IMR-90 (cell line): ENCODE measurements around the gene RASL11B. TPM values are rescaled to one million over a fixed set of nuclear protein-coding genes. Genes with fewer than 3 reads are reported as not detected.

ENCODE experiments used
- ATAC-seq: fragments of 200-7000 bp; cut with Tn5 transposase; 2 replicates; pipeline ENCODE4 v1.9.1; 2020; ENCODE audit warnings: low read depth, mild to moderate bottlenecking, moderate library complexity
- BruUV-seq: library from RNA; stranded (reverse); fragments of 400-500 nt; replicated peaks from 2 replicates; lab custom pipeline; 2021; lab: Mats Ljungman, UMichigan
- CTCF ChIA-PET: fragments of 300-600 bp; formaldehyde crosslinking; extraction: SDS; loops from one replicate; lab custom pipeline; 2021; ENCODE audit warnings: antibody characterized with exemption; lab: Yijun Ruan, JAX
- POLR2A ChIA-PET: fragments of 300-600 bp; sonication (Branson Sonifier 250); formaldehyde crosslinking; loops from one replicate; lab custom pipeline; 2022; ENCODE audit warnings: antibody characterized with exemption; ENCODE audit not compliant: unreplicated experiment; lab: Charles Lee
- DNase-seq: peaks from one replicate; pipeline ENCODE4 v3.0.0; 2013
- H2AFZ ChIP-seq: replicated peaks from 2 replicates; pipeline ENCODE3; 2013; ENCODE audit warnings: low read length, mild to moderate bottlenecking; ENCODE audit not compliant: poor library complexity
- H2AK5ac ChIP-seq: 2 replicates; pipeline ENCODE4 v1.6.1; 2013; ENCODE audit warnings: low read depth, low read length, inconsistent platforms
- H2AK9ac ChIP-seq: replicated peaks from 2 replicates; pipeline ENCODE3; 2013; ENCODE audit warnings: mild to moderate bottlenecking, low read depth, low read length, moderate library complexity; ENCODE audit not compliant: poor library complexity
- H2BK120ac ChIP-seq: 2 replicates; pipeline ENCODE4 v1.6.1; 2013; ENCODE audit warnings: low read depth, low read length, inconsistent platforms
- H2BK15ac ChIP-seq: 3 replicates; pipeline ENCODE4 v1.6.1; 2013; ENCODE audit warnings: low read depth, low read length, inconsistent platforms
- H2BK20ac ChIP-seq: 2 replicates; pipeline ENCODE4 v1.6.1; 2013; ENCODE audit warnings: low read depth, mild to moderate bottlenecking, inconsistent platforms, low read length, moderate library complexity
- H2BK5ac ChIP-seq: 2 replicates; pipeline ENCODE4 v1.6.1; 2013; ENCODE audit warnings: mild to moderate bottlenecking, low read depth, low read length, inconsistent platforms; ENCODE audit not compliant: poor library complexity, severe bottlenecking
- H3K14ac ChIP-seq: replicated peaks from 2 replicates; pipeline ENCODE4 v1.6.1; 2013; ENCODE audit warnings: low read depth, low read length, inconsistent platforms
- H3K18ac ChIP-seq: 2 replicates; pipeline ENCODE4 v1.6.1; 2013; ENCODE audit warnings: low read depth, low read length, control low read depth
- H3K23ac ChIP-seq: 2 replicates; pipeline ENCODE4 v1.6.1; 2013; ENCODE audit warnings: low read depth, low read length, inconsistent platforms
- H3K27ac ChIP-seq: 2 replicates; pipeline ENCODE4 v1.5.1; 2013; ENCODE audit warnings: mild to moderate bottlenecking, control low read depth, low read length; ENCODE audit not compliant: insufficient read depth
- H3K27me3 ChIP-seq: 2 replicates; pipeline ENCODE4 v1.6.1; 2013; ENCODE audit warnings: low read length; ENCODE audit not compliant: control insufficient read depth, insufficient read depth
- H3K36me3 ChIP-seq: 2 replicates; pipeline ENCODE4 v1.6.1; 2013; ENCODE audit warnings: low read length, mixed read lengths; ENCODE audit not compliant: control insufficient read depth, insufficient read depth
- H3K4ac ChIP-seq: 2 replicates; pipeline ENCODE4 v1.6.1; 2013; ENCODE audit warnings: low read depth, low read length, inconsistent platforms
- H3K4me1 ChIP-seq: 2 replicates; pipeline ENCODE4 v1.6.1; 2013; ENCODE audit warnings: low read length, mixed read lengths; ENCODE audit not compliant: control insufficient read depth, insufficient read depth
- H3K4me2 ChIP-seq: 2 replicates; pipeline ENCODE4 v1.6.1; 2013; ENCODE audit warnings: low read depth, mild to moderate bottlenecking, control low read depth, low read length, moderate library complexity
- H3K4me3 ChIP-seq: 2 replicates; pipeline ENCODE4 v1.5.1; 2013; ENCODE audit warnings: low read depth, mild to moderate bottlenecking, control low read depth, low read length, moderate library complexity; ENCODE audit not compliant: insufficient read depth
- H3K56ac ChIP-seq: 2 replicates; pipeline ENCODE4 v1.6.1; 2013; ENCODE audit warnings: low read length, inconsistent platforms; ENCODE audit not compliant: insufficient read depth; ENCODE audit errors: extremely low read depth
- H3K79me1 ChIP-seq, 2 experiments: 2 replicates each; pipeline ENCODE4 v1.6.1; 2013; ENCODE audit warnings: low read length in 2 of 2, inconsistent platforms in 1 of 2, low read depth in 1 of 2
- H3K9ac ChIP-seq: 2 replicates; pipeline ENCODE4 v1.6.1; 2013; ENCODE audit warnings: low read depth, low read length, control low read depth
- H3K9me1 ChIP-seq: 2 replicates; pipeline ENCODE4 v1.6.1; 2013; ENCODE audit warnings: low read length, inconsistent platforms; ENCODE audit not compliant: insufficient read depth
- H3K9me3 ChIP-seq: 2 replicates; pipeline ENCODE4 v1.6.1; 2013; ENCODE audit warnings: low read length; ENCODE audit not compliant: control insufficient read depth, insufficient read depth
- H4K20me1 ChIP-seq: 2 replicates; pipeline ENCODE4 v1.6.1; 2013; ENCODE audit warnings: low read length, inconsistent platforms; ENCODE audit not compliant: insufficient read depth
- H4K5ac ChIP-seq: 2 replicates; pipeline ENCODE4 v1.6.1; 2013; ENCODE audit warnings: mild to moderate bottlenecking, low read depth, low read length, control low read depth
- H4K8ac ChIP-seq, 2 experiments: 2 replicates each; pipeline ENCODE4 v1.6.1; 2013; ENCODE audit warnings: low read depth in 2 of 2, low read length in 2 of 2, control low read depth in 1 of 2, inconsistent platforms in 1 of 2
- H4K91ac ChIP-seq: 2 replicates; pipeline ENCODE4 v1.6.1; 2013; ENCODE audit warnings: low read depth, low read length, inconsistent platforms; ENCODE audit not compliant: insufficient read depth
- BHLHE40 ChIP-seq: fragments of 150-350 bp; IDR thresholded peaks from 2 replicates; pipeline ENCODE4 v1.6.1; 2016; ENCODE audit warnings: mild to moderate bottlenecking, low read depth, low read length
- CEBPB ChIP-seq: IDR thresholded peaks from 2 replicates; pipeline ENCODE4 v1.6.1; 2012; ENCODE audit warnings: low read depth, low read length, improper control_type of control experiment
- CHD1 ChIP-seq: IDR thresholded peaks from 2 replicates; pipeline ENCODE4 v1.6.1; 2012; ENCODE audit warnings: low read depth, low read length, improper control_type of control experiment
- FOS ChIP-seq: fragments of 150-350 bp; IDR thresholded peaks from 2 replicates; pipeline ENCODE4 v1.6.1; 2016; ENCODE audit warnings: low read depth, low read length
- MAFK ChIP-seq: IDR thresholded peaks from 2 replicates; pipeline ENCODE4 v1.6.1; 2012; ENCODE audit warnings: low read depth, low read length, improper control_type of control experiment
- MAZ ChIP-seq: IDR thresholded peaks from 2 replicates; pipeline ENCODE4 v1.6.1; 2012; ENCODE audit warnings: low read depth, mild to moderate bottlenecking, low read length, improper control_type of control experiment, moderate library complexity, borderline replicate concordance
- MXI1 ChIP-seq: IDR thresholded peaks from 2 replicates; pipeline ENCODE4 v1.6.1; 2012; ENCODE audit warnings: low read depth, mild to moderate bottlenecking, low read length, moderate library complexity, borderline replicate concordance
- NFE2L2 ChIP-seq: fragments of 150-350 bp; IDR thresholded peaks from 2 replicates; pipeline ENCODE4 v1.6.1; 2016; ENCODE audit warnings: low read depth, mild to moderate bottlenecking, low read length
- POLR2A ChIP-seq: IDR thresholded peaks from 2 replicates; pipeline ENCODE4 v1.6.1; 2012; ENCODE audit warnings: mild to moderate bottlenecking, low read depth, low read length
- RAD21 ChIP-seq: IDR thresholded peaks from 2 replicates; pipeline ENCODE4 v1.6.1; 2012; ENCODE audit warnings: low read length, improper control_type of control experiment
- RCOR1 ChIP-seq: IDR thresholded peaks from 2 replicates; pipeline ENCODE4 v1.6.1; 2012; ENCODE audit warnings: mild to moderate bottlenecking, low read length, improper control_type of control experiment; ENCODE audit not compliant: insufficient replicate concordance
- RFX5 ChIP-seq: IDR thresholded peaks from 2 replicates; pipeline ENCODE4 v1.8.0; 2012; ENCODE audit warnings: low read depth, mild to moderate bottlenecking, low read length, moderate library complexity
- SMC3 ChIP-seq: fragments of 150-350 bp; IDR thresholded peaks from 2 replicates; pipeline ENCODE4 v1.6.1; 2016; ENCODE audit warnings: low read depth, mild to moderate bottlenecking, antibody characterized with exemption, low read length, moderate library complexity
- USF2 ChIP-seq: fragments of 150-350 bp; IDR thresholded peaks from 2 replicates; pipeline ENCODE4 v1.6.1; 2017; ENCODE audit warnings: mild to moderate bottlenecking, antibody characterized with exemption, low read length, low read depth
- dilution Hi-C: fragments of 300-500 bp; cut with HindIII; formaldehyde crosslinking; loops from one replicate; pipeline ENCODE4 v1.14.3; 2018; ENCODE audit warnings: low sequenced_read_pairs; ENCODE audit not compliant: unreplicated experiment
- in situ Hi-C: fragments of 300-500 bp; cut with MboI; formaldehyde crosslinking; loops from 3 replicates; pipeline ENCODE4 v1.14.3; 2019; ENCODE audit warnings: low sequenced_read_pairs, inconsistent platforms, mixed read lengths
- intact Hi-C: fragments of 100-400 bp; cut with micrococcal nuclease; formaldehyde crosslinking; loops from 2 replicates; pipeline ENCODE4 v1.10.0; 2022
- polyA plus RNA-seq, 3 experiments: library from polyadenylated mRNA; depleted of rRNA; stranded (reverse); fragments of >200 nt; gene quantifications; 2 replicates each; pipeline ENCODE4 v1.2.3, GENCODE V29; 2012; ENCODE audit warnings: low replicate concordance in 1 of 3
- total RNA-seq: library from RNA; depleted of rRNA; stranded (reverse); fragments of >200 nt; gene quantifications from 2 replicates; pipeline ENCODE4 v1.2.3, GENCODE V29; 2012
- TF ChIP-seq, protein P1 (sequence below): fragments of 150-350 bp; IDR thresholded peaks from 2 replicates; pipeline ENCODE4 v1.6.1; 2016; ENCODE audit warnings: low read depth, mild to moderate bottlenecking, low read length, moderate library complexity, borderline replicate concordance
- TF ChIP-seq, protein P2 (sequence below): conservative IDR thresholded peaks from 2 replicates; pipeline ENCODE4 v1.5.1; 2012; ENCODE audit warnings: mild to moderate bottlenecking, low read depth, low read length, improper control_type of control experiment

RASL11B gene
- total and polyA plus RNA-seq, 2 of the 4 experiments (the other 2 are of a cell fraction), result 0.18 to 0.31 TPM

DNA sequence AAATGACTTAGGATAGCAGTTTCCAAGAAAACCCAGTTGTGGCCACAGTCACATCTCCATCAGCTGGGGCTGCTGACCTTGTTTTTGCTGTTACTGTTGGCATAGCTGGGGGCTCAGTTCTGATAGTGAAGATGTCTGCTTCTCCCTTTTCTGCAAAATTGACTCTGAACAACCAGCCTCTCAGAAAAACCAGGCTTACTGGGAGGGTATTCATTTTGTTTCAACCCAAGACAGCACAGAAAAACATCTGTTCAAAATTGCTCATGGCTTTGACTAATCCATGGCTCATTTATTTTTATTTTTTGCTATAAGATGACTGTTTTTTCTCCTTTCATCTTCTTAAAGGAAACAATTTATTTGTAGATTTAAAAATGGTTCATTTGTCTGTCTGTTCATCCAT lies 53.1 kb downstream of the RASL11B start:
- ATAC-seq, result no peak
- H2BK5ac ChIP-seq, result no peak overlapping the region
- no peak overlapping the region for H4K8ac ChIP-seq
- H2BK20ac ChIP-seq, result 0 out of 2 replicates have a peak overlapping the region, but pooled peaks have one; percentile 3
- no peak overlapping the region for H3K27ac ChIP-seq
- dilution Hi-C loops, result no loop called here
- H3K4ac ChIP-seq, result no peak overlapping the region
- no peak overlapping the region for H2BK15ac ChIP-seq
- no peaks in the 10 kb centered on the region; the same call in 1 of the 2 replicates for H3K36me3 ChIP-seq
- H3K4me1 ChIP-seq, result peaks cover 16% of the 10 kb centered on the region
- CTCF ChIA-PET, result no interaction called here
- intact Hi-C loops, result no loop called here
- H3K27me3 ChIP-seq, result no peaks in the 10 kb centered on the region
- no peaks in the 10 kb centered on the region for H4K20me1 ChIP-seq
- no peak overlapping the region for H3K56ac ChIP-seq
- H4K5ac ChIP-seq, result no peak overlapping the region; the same call in 1 of the 2 replicates
- no peak overlapping the region for H3K4me2 ChIP-seq
- no peak overlapping the region for H3K4me3 ChIP-seq
- no peak overlapping the region for H2AK9ac ChIP-seq
- no peak overlapping the region for H2AFZ ChIP-seq
- BruUV-seq, result no TSS peak
- H3K18ac ChIP-seq, result no peak overlapping the region
- no peak overlapping the region for H3K23ac ChIP-seq
- peak; percentile 25 for DNase-seq
- POLR2A ChIA-PET, result no interaction called here
- peaks cover 2% of the 10 kb centered on the region for H3K9me1 ChIP-seq
- H3K79me1 ChIP-seq, result no peaks in the 10 kb centered on the region
- no peaks in the 10 kb centered on the region for H3K9me3 ChIP-seq
- 0 out of 2 replicates have a peak overlapping the region, but pooled peaks have one; percentile 17 for H3K14ac ChIP-seq
- no peak overlapping the region for H2AK5ac ChIP-seq
- TF ChIP-seq MAZ (no peak), MXI1 (no peak), MAFK (no peak), SMC3 (no peak), POLR2A (no peak), RFX5 (no peak), RAD21 (no peak), RCOR1 (no peak), FOS (no peak), BHLHE40 (no peak), CEBPB (no peak), CHD1 (no peak), USF2 (no peak), NFE2L2 (no peak)
- TF ChIP-seq, protein P1, sequence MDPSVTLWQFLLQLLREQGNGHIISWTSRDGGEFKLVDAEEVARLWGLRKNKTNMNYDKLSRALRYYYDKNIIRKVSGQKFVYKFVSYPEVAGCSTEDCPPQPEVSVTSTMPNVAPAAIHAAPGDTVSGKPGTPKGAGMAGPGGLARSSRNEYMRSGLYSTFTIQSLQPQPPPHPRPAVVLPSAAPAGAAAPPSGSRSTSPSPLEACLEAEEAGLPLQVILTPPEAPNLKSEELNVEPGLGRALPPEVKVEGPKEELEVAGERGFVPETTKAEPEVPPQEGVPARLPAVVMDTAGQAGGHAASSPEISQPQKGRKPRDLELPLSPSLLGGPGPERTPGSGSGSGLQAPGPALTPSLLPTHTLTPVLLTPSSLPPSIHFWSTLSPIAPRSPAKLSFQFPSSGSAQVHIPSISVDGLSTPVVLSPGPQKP, result no peak
- TF ChIP-seq, protein P2, sequence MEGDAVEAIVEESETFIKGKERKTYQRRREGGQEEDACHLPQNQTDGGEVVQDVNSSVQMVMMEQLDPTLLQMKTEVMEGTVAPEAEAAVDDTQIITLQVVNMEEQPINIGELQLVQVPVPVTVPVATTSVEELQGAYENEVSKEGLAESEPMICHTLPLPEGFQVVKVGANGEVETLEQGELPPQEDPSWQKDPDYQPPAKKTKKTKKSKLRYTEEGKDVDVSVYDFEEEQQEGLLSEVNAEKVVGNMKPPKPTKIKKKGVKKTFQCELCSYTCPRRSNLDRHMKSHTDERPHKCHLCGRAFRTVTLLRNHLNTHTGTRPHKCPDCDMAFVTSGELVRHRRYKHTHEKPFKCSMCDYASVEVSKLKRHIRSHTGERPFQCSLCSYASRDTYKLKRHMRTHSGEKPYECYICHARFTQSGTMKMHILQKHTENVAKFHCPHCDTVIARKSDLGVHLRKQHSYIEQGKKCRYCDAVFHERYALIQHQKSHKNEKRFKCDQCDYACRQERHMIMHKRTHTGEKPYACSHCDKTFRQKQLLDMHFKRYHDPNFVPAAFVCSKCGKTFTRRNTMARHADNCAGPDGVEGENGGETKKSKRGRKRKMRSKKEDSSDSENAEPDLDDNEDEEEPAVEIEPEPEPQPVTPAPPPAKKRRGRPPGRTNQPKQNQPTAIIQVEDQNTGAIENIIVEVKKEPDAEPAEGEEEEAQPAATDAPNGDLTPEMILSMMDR, result no peak
- no peak overlapping the region for H3K9ac ChIP-seq
- H4K91ac ChIP-seq, result 0 out of 2 replicates have a peak overlapping the region, but pooled peaks have one; percentile 23
- no peak overlapping the region for H2BK120ac ChIP-seq
- in situ Hi-C loops, result no loop called here
